HG03520 (cell line): ENCODE results near the gene ACTL10.

Experiments used
- ATAC-seq: cut with Tn5 transposase; IDR thresholded peaks from one replicate; pipeline ENCODE4 v1.9.1; 2021; ENCODE audit warnings: mild to moderate bottlenecking, moderate library complexity; ENCODE audit not compliant: unreplicated experiment

ACTL10 gene

DNA sequence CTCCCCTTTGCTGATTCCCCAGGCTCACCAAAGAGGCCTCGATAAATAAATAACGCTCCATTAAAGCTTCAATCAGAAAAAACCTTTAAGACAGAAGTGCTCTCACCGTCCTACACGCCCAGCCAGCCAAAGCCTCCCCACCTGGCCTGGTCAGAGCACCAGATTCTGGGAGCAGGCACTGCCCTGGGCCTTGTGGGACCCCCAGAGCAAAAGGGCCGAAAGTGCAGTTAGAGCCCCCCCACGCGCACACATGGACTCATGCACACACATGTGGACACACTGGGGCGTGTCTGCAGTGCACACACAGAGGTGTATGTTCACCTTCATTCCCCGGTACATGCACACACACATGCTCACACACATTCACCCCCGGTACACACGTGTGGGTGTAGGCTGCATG is 9.4 kb downstream of the ACTL10 start:
- no peak for ATAC-seq

DNA sequence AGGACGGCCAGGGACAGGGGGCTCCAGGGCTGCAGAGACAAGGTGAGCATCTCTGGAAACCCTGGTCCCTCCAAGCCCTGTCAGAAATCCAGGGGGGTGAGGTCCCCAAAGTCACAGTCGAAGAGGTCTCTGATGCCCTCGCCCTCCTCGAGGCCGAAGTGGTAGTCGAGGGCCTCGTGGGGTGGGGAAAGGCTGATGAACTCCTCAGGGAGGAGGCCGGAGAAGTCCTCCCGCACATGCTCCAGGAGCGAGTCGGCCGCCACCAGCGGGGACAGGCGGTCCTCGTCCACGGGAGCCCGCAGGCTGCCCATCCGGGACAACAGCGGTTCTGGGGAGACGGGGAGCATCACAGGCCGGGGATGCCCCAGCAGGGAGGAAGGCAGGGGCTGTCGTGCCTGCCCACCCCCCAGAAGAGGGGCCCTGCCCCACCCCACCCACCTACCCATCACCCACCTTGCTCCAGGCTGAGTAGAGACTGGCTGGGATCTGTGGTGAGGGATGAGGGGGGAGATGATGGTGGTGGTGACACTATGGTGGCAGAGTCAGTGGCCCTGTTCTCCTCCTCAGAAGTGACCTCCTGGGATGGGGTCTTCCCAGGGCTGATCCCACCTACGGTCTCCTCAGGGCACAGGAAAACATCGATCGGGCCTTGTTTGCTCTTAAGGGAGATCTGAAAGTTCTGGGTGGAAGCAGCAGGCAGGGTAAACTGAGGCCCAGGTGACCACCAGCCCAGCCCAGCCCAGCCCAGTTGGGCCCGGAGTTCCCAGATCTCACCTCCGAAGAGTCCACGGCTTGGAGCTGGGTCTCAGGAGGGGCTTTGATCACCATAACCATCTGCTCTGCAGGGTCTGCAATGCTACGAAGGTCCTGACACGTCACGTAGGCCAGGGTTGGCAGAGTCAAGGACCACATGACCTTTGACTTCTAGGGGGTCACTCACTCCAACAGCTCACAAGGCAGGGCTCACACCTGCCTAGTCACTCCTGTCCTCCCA is 10.2 kb downstream of the ACTL10 start:
- ATAC-seq, result no peak

DNA sequence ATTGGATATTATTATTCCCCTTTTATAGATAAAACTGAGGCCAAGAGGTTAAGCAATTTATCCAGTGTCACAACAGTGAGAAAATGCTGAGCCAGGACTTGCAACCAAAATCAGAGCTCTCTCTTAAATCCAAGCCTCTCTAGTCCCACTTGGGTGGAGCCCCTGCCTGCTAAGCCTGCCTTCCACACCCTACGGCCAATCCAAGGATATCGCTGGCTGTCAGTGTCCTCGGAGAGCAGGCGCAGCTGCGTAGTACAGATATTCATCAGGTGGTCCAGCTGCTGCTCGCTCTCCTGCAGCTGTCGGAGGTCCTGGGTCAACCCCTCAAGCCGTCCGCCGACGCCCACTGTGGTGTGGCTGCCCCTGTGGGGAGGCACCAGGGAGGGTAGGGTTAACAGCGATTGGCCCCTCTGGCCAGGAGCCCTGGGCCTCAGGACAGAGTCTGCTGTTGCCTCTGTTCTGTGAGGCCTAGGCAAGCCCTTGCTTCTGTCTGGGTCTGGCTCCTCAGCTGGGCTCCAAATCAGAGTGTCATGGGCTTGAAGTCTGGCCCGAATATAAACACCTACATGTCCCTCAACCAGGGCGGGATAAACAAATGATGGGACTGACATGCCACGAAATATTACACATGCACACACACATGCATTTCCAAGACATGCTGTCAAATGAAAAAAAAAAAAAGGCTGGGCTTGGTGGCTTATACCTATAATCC is 11.4 kb downstream of the ACTL10 start:
- ATAC-seq, result no peak

DNA sequence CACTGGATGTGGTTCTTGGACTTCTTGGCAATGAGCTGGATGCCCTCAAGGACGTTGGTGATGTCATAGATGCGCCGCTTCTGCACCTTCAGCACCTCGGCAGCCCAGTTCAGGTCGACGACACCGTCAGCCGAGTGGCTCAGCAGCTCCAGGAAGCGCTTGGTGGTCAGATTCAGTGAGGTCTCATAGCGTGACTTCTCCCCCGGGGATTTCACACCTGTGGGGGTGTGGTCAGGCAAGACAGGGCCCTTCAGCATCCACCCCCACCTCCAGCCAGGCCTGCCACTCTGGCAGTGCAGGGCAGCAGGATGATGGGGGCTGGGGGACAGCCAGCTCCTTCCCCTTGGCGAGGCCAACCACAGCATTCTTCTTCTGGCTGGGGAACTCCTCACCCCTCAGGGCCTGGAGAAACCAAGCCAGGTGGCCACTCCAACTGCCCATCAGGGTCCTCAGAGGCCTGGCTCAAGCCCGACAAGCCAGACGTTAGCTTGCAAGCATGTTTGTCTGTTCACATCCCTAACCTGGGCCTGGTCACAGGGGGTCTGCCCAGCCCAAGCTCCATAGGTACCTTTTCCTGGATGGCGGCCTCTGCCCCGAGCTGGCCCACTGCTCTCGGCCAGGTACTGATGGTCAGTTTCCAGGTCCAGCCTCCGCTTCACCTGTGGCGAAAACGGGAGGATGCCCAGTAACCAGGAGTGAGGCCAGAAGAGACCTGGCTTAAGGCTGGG is 13.2 kb downstream of the ACTL10 start:
- no peak for ATAC-seq

DNA sequence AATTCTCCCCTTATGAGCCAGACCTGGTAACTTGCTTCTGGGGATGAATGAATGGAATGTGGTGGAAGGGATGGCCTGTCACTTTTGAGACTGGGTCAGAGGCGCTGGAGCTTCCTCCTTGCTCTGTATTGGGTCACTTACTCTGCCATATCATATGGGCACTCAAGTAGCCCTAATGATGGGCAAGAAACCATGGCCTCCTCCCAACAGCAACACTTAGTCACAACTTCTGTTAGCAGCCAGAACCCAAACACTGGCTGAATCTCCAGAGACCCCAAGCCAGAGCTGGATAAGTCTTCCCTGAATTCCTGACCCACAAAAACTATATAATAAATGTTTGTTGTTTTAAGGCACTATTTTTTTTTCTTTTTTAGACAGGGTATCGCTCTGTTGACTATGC is 13.9 kb downstream of the ACTL10 start:
- ATAC-seq, result no peak

DNA sequence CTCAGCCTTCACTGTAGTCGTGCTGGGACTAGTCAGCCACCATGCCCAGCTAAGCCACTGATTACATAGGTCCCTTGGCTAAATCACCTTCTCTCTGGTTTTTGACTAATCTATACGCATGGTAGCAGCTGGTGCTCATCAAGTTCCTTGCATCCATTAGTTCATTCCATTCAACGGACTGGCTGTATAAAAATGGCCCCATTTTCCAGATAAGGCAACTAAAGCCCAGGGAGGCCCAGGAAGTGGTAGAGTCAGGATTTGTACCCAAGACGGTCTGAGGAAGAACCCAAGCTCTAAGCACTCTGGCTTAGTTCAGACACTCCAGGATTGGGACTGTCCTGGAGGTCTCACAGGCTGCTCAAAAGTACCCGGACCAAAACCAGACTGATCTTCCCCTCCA is 14.5 kb downstream of the ACTL10 start:
- no peak for ATAC-seq

DNA sequence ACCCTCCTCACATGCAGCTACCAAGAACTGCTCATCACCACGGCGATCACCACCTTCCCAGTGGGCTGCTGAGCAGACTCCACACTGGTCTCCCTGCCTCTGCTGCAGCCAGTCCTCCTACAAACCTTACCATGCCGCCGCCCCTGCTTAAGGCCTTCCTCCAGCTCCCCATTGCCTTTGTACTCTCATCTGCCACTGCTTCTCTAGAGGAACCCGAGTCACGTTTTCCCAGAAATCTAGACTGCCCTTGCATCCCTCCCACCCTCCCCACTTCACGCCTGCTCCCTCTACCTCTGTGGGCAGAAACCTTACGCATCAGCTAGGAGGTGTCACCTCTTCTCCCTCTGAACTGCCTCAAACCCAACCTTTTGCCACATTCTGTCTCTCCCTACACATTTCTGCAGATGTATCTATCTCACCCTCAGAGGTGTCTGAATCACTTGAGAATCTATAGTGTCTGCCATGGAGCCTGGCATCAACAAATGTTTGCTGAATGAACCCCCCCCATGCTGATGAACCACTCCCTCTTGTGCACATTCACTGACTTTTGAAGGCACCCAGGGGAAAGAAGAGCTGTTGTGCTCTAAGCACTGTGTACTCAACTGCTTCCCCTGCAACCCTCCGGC is 15.1 kb downstream of the ACTL10 start:
- ATAC-seq, result no peak

DNA sequence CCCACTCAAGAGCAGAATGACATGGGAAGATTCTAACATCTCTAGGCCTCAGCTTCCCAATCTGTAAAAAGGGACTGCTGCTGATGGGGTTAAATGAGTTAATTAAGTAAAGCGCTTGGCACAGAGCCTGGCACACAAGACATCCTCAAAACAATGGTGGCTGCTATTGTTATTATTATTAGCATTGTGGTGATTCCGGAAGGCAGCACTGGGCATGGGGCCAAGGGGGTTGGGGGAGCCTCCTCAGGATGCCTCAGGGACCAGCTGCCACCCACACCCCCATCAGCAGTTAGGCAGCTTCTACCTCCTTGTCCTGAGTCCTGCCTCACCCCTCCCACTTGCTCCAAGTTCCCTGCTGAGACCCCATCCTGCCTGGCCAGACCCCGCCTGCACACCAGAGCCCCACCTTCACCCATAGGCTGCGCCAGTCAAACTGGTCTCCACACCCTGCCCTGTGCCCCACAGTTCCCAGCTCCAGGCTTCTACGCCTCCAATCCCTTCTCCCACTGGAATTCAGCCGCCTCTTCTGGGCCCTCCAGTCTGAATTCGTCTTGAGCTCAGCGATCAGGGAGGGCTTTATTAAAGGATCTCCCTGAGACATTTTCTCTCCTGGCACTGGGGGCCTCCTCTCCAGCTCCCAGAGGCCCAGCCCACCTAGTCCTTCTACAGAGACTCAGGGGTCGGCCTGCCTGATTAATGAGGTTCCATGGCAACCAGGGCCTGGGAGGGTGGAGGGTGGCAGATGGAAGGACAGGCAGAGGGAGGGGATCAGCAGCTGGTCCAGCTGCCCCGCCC is 18.0 kb downstream of the ACTL10 start:
- no peak for ATAC-seq

DNA sequence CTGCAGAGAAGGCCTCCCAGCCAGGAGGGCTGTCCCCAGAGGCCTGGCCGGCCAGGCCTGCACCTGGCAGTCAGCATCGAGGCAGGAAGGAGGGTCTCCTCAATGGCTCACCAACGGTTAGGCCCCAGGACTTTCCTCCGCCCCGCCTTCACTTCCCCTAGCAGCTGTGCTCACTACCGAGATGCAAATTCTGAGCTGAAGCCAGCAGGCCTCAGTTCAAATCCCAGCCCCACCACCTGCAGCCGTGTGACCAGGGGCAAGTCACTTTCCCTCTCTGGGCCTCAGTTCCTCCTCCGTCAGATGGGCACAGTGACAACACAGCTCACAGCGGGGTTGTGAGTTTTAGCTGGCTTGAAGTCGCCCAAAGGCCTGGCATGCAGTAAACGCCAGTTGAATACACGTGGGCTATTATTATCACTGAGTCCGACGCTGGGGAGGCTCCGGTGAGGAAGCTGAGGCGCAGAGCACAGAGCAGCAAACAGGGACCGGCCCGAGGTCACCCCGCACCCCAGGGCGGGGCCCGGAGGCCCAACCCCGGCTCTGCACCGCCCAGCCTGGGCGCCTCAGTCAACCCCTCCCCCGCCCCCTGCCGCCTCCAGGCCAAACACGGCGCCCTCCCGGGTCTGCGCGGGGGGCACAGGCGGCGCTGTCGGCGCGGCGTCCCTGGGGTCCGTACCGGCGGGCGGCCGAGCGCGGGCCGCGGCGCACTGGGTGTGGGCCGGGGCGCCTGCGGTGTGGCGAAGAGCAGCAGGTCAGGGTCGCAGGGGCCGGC is 18.8 kb downstream of the ACTL10 start:
- ATAC-seq, result peak; percentile 27

DNA sequence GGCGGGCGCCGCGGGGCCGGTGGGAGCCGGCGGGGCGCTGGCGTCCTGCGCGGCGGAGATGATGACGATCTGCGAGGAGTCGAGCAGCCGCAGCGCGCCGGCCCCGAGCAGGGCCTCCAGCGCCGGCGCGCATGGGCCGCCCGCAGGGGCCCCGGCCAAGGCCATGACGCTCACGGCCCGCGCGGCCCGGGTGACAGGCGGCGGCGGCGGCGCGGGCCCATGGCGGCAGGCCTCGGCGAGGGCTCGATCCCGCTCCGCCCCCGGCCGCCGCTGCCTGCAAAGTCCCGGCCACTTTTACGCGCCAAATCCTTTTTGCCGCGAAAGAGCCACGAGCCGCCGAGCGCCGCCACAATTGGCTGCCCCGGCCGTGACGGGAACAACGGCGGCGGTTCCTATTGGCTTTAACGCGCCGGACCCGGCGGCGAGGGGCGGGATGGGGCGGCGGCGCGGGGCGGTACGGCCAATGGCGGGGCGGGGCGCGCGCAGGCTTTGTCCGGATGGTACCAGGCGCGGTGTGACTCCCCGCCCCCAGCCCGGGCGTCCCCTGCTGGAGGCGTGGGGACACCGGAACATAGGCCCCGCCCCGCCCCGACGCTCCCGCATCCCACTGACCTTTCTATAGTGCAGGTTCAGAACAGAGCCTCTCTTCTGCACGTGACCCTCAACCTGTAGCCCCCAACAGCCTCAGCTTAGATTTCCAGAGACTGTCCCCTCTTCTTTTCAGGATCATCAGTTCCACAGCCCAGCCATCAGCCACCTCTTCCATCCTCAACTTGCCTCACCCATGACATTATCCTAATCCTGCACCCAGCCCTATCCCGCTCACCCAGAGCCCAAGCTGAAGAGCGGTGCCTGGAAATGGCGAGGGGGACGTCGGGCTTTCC is 19.6 kb downstream of the ACTL10 start, which contains the start of gene E2F1:
Gene E2F1 (minus strand): TSS at position 286 of the 884 bp plus-strand sequence. CDS start 121 bp downstream, at position 165.
- ATAC-seq, result peak; percentile 77

DNA sequence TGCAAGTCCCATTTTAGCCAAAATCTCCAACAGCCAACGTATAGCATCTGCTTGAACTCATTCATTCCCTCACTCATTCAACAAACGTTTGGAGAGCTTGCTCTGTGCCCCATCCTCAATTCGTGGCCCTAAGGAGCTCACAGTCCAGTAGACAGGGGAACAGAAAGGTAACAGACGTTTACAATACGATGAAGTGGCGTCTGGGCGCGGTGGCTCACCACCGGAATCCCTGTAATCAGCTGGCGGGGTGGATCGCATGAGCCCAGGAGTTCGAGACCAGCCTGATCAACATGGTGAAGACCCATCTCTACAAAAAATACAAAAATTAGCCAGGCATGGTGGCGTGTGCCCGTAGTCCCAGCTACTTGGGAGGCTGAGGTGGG is 20.2 kb downstream of the ACTL10 start:
- ATAC-seq, result no peak

DNA sequence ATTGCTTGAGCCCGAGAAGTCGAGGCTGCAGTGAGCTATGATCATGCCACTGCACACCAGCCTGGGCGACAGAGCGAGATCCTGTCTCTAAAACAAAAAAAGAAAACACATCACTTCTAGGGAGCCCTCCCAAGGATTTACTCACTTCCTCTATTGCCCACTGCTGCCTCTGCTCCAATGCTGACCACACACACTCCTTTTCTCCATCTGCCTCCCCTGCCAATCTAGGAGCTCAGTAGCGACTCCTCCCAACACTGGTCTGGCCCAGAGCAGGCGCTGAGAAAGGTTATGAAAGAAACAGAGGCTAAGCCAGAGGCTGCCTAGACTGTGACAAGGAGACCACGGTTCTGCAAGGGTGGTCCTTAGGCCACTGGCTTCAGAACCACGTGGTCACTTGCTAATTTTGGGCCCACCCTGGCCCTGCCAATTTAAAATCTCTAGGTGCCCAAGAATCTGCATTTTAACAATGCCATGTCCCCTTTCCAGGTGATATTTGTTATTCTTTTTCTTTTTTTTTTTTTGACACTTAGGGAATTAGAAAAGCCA is 20.7 kb downstream of the ACTL10 start:
- no peak for ATAC-seq

DNA sequence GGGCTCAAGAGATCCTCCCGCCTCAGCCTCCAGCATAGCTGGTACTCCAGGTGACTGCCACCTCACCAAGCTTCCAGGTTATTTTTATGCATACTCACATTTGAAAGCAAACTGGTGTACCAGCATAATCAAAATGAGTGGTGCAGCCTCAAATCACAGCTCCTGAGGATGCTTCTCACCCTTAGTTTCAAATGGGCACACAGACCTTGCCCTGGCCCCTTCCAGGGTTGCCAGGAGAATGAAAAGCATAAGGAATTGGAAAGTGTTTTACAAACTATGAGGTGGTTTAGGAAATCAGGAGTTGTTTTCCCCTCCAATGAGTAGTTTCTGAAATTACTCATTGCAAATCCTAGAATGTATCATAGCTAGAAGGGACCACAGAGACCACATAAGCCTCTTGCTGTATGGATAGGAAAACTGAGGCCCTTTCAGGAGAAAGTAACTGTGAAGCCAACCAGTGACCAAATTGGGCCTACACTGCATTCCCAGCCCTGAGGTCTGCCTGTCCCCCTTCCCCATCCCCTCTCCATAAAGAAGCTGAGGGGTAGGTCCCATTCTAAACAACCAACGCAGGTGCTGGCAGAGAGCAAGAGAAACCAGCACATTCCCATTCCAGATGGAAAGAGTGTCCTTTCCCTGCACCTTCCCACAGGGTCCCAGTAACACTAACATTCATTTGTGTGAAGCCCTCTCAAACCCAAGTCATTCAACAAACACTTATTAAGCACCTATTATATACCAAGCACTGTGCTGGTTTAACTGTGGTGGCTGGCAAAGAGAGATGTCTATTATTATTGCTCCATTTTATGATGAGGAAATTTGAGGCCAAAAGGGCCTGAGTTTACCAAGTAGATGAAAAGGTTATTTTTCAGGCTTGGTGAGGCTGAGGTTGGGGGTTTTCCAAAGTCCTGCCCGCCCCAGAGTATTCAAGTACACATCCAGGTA is 21.5 kb downstream of the ACTL10 start:
- no peak for ATAC-seq

DNA sequence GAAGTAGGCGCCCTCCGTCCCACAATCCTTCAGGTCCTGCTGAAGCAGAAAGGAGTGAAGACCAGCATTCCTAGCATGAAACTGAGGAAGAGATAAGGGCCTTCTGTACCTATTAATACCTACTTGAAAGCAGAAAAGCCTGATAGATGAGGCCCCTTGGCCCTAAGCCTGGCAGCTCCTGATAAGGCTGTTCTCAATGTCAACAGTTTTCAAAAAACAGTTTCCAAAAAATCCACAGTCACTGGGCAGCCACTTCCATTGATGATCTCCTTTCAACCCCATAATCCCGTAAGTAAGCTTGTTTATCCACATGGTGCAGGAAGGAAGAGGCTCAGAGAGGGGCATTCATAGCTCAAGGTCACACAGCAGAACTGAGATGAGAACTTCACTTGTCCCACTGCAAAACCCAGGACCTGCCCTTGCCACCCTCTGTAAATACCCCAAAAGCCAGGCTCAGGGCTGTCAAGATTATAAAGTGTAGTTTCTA is 22.2 kb downstream of the ACTL10 start:
- no peak for ATAC-seq

DNA sequence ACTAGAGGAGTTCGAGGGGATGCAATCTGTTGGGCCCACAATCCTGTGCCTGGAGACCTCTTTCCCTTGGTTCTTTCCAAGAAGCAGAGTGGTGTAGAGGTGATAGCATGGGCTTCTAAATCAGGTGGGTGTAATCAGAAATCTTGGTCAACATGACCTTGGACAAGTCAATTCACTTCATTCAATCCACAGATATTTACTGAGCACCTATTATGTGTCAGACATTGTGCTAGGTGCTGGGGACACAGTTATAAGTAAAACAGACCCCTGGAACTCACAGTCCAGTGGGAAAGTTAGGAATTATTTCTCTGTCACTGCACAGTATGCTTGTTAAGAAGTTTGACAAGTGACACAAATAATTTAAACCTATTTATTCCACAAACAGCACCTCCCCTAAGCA is 22.8 kb downstream of the ACTL10 start:
- no peak for ATAC-seq

DNA sequence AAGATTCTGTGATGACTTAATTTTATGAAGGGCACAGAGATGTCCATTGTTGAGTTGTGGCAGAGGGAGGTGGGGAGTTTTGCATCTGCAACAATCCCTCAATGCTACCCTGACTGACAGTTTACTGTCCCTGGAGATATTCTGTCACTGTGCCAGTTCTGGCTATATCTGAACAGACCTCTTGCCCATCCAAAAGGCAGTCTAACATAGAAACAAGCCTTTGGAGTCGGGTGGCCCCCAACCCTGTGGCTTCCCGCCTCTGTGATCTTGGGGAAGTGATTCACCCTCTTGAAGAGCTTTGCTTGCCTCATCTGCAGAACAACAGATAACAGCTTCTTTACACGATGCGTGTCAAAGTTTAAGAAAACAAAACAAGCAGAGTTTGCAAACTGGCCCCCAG is 23.2 kb downstream of the ACTL10 start:
- no peak for ATAC-seq

DNA sequence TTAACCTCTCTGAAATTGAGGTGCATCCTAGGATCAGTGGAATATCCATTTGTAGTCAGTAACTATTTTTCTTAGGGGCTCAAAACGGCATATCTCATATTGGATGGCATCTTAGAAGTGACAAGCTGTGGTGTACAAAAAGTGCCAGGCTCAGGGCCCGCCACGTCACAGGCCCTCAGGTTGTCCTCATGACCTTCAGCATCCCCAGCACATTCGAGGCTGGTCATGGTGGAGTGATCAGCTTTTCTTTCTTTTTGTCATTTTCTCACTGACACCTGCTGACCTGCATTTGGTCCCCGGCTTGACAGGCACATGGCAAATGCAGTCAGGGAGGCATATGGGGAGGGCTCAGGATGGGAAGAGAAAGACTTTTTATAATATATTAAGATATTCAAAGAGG is 26.5 kb downstream of the ACTL10 start:
- ATAC-seq, result no peak
